HG03175 (cell line): ENCODE data around the gene FKRP.
A peak's percentile ranks its signal among the peaks of the same experiment; 100 is the strongest.
"Not testable (repeated sequence)": the region's sequence is repeated elsewhere in the genome, so short reads cannot be mapped to it uniquely, and the experiment has no call there.

Experiments
- ATAC-seq: cut with Tn5 transposase; IDR thresholded peaks from one replicate; pipeline ENCODE4 v1.9.1; 2021; ENCODE audit warnings: mild to moderate bottlenecking, moderate library complexity; ENCODE audit not compliant: unreplicated experiment

FKRP gene, protein sequence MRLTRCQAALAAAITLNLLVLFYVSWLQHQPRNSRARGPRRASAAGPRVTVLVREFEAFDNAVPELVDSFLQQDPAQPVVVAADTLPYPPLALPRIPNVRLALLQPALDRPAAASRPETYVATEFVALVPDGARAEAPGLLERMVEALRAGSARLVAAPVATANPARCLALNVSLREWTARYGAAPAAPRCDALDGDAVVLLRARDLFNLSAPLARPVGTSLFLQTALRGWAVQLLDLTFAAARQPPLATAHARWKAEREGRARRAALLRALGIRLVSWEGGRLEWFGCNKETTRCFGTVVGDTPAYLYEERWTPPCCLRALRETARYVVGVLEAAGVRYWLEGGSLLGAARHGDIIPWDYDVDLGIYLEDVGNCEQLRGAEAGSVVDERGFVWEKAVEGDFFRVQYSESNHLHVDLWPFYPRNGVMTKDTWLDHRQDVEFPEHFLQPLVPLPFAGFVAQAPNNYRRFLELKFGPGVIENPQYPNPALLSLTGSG

DNA sequence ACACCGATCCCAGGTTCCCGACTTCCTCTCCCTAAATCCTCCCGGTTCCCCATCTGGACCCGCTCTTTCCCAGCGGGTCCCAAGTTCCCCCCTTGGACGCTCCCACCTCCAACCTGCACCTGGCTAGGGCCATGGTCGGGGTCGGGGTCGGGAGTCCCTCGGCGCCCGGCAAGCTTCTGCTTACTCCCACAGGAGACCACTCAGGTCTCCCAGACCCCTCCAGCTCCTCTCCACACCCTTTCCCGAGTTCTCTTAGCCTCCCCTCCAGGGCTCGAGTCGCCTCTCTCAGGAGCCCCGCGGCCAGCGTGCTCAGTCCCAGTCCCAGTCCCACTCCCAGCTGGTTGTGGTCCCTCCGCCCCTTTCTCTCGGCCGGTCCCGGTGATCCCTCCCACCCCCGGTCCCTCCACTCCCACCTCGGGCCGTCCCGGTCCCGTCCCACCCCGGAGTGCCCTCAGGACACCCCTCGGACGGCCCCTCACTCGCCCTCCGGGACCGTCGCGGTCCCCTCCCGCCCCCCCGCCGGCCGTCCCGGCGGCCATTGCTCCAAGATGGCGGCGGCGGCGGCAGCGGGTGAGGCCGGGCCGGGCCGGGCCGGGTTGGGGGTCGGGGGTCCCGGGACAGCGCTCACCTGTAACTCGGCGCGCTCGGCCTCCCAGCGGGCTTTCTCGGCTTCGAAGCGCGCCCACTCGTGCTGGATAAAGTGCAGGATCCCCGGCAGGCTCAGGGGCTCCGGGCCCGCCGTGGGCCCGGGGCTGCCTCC, at the start of gene FKRP:
FKRP (plus strand) TSS at position 537 of the 760 bp plus-strand sequence. CDS start 9,394 bp downstream, outside the sequence.
- peak; percentile 42 for ATAC-seq

DNA sequence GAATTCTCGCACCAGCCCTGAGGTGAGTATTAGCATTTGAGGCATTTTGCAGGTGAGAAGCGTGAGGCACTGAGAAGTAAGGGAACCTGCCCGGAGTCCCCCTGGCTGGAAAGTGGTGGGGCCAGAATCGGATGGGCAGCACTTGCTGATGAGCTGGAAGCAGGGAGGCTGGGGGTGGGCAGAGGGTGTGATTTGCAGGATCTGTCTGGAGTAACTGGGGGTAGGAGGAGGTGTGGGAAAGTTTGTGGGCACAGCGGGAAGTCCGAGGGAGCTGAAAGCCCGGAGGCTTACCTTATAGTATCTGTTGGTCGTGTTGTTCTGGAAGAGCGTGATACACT, 49.0 kb upstream of the FKRP start:
- no peak for ATAC-seq

DNA sequence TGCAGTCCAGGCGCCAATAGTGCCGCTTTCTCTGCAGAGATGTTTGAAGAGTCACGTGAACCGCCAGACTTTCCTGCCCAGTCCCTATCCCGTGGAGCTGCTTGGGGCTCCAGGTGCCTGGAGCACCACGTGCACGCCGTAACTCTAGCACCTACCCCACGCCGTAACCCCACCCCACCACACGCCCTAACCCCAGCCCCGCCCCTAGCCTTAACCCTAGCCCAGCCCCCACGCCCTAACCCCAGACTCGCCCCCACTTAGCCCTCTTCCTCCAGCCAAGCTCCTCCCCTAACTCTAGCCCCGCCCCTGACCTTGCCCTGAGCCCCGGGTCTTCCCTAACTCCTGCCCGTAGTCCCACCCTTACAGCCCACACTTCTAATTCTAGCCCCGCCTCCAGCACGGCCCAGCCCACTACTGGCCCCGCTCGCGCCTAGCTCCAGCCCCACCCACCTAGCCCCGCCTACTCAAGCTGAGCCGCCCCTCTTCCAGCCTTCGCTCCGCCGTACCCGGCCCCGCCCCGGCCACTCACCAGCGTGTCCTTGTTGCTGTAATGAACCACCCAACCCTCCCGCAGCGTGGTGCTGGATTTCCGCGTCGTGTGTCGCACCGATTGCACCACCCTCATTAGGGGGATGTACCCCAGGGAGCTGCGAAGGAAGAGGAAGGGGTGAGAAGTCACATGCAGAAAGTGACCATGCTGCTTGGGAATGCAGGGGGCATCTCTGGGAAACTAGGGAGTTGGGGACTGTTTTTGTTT, 48.5 kb upstream of the FKRP start:
- ATAC-seq, result no peak

DNA sequence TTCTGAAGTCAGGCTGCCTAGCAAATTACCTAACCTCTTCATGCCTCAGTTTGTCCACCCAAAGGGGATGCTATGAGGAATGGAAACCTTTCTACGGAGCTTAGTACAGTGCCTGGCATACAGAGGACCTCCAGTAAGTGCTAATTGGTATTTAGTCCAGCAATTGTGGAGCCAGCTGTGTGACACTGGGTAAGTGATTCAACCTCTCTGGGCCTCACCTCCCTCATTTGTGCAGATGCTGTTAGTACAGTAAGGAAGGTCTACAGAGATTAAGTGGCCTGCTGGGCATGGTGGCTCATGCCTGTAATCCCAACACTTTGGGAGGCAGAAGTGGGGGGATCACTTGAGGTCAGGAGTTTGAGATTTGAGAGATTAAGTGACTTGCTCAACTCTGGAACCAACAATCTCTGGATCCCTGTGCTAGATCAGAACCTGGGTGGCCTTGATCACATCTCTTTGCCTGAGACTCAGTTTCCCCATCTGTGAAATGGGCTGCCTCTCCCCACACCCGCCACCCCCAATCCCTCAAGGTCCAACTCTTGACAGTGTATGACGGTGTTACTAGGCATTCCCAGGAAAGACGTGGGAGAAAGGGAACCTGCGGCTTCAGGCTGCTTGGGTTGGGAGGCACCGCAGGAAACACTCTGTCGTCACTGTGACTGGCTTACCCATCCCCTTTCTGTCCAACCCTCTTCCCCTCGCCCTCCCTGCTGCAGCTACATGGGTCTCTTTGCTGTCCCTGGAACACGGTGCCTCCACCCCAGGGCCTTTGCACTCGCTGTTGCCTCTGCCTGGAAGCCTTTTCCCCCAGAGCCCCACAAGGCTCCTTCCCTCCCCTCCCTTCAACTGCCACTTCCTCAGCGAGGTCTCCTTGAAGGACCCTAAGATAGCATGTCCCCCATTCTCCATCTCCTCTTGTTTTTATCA, 47.2 kb upstream of the FKRP start:
- ATAC-seq, result no peak

DNA sequence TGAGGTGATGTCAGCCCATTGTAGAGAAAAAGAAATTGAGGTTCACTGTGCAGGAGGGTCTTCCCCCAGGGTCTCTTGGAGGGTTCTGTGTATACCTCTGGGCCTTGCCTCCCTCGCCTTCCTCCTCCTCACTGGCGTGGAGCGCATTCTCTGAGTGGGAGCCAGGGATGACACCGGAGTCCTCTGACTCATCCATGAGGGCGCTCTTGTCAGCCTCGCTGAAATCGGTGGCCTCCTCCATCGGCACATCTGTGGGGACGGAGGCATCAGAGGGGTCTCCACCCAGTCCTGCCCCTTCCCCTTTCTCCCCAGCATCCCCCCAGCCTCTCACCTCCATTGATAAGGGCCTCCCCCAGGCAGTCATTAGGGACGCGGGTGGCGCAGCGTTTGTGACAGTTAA, 45.2 kb upstream of the FKRP start:
- ATAC-seq, result no peak

DNA sequence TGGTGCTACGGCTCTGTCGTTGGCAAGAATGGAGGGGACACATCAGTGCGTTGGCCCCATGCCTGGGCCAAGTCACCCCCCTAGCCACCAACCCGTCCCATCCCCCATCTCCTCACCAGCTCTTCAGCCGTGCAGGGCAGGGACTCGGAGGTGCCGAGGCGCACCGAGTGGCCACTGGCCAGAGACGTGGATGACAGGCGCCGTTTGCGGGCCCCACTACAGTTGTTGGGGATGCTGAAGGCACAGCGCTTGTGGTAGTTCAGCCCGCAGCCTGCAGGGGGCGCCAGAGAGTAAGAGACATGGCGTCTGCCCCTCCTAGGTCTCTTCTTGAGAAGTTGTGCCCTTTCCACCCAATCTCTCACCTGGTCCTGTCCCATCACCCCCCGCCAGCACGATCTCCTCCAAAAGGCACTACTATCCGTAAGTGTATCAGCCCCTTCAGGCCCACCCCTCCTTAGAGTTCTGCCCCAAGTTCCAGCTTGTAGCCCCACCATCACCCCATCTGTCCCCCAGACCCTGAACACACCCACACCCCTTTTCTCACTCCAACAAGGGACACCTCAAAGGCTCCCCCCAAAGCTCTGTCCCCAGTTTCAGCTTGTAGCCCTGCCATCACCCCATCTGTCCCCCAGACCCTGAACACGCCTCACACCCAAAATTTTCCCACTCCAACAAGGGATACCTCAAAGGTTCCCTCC, 41.3 kb upstream of the FKRP start:
- ATAC-seq, result no peak

DNA sequence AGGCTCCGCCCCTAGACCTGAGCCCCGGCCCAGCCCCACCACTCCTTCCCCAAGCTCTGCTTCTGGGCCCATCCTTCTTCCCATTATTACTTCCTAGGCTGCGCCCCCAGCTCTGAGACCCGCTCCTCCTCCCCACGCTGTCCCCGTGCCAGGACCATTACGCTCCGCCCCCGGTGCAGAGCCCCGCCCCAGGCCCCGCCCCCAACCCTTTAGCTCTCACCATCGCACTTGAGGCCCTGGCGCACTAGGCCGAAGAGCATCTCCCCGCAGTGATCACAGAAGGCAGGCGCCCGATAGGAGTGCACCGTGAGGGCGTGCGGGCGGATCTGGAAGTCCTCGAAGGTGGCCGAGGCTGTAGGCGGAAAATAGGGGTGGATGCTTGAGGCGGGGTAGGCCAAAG, 35.2 kb upstream of the FKRP start:
- ATAC-seq, result no peak

DNA sequence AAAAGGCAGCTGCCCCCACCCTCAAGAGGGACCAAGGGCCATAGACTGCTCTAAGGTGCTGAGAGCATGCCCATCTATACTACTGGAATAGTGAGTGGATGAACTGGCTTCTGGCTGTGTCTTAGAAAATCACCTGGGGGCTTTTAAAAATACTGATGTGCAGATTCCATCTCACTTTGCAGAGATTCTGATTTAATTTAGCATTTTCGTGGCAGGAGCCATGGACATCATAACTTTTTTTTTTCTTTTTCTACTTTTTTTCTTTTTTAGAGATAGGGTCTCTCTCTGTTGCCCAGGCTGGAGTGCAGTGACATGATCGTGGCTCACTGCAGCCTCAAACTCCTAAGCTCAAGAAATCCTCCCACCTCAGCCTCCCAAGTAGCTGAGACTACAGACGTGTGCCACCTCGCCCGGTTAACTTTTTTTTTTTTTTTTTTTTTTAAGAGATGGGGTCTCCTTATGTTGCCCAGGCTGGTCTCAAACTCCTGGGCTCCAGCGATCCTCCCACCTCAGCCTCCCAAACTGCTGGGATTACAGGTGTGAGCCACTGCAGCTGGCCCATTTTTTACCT, 33.0 kb upstream of the FKRP start:
- not testable (repeated sequence) for ATAC-seq

DNA sequence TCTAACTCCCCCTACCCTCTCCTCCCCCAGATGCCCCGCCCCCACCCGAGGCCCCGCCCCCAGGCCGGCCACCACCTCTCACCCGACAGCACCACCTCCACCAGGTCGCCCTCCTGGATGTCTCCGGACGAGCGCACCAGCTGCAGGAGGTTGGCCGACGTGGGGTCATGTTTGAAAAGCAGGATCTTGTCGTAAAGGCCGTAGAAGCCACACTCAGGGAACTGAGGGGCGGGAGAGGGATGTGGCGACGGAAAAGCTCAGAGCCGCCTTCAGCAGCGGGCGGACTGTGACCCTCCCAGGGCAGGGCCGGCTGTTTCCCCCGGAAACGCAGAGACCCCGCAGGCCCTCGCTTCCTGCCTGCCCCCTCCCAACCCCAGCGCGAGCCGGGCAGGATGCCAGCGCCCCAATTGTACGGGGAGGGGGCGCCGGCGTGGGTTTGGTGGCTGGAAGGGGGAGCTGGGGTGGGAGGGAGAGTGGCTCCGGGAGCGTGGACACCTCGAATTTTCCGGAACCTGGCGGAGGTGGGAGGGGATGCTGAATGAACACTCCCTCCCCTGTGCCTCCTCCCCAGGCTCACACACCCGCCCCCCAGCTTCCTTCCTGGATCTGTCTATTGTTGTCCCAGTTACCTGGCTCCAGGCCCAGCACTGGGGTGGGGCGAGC, 31.9 kb upstream of the FKRP start:
- ATAC-seq, result no peak

DNA sequence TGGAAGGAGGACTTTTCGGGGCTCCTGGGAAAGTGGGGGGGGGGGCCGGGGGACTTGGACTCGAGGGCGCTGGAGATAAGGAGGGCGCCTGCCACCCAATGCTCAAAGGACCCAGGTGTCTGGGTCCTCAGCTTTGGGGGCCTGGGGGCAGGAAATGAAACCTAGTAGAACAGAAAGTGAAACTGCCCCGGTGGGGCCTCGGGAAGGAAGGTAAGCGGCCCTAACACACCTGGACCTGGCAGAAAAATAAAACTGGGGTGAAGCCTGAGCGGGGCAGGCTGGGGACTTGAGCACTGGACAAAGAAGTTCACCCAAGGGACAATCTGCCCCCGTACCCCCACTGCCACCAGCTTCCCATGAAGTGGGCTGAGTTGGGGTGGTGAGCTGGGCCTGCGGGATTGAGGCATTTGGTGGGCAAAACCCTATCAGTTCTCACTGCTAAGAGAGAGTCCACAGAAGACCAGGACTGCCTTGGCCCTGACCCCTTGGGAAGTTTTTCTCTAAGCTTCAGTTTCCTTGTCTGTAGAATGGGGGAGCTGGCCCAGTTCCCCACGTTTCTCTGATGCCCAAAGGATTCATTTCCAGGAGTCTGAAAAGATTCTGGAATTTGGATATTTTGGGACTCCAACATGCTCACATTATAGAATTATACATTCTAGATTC, 31.3 kb upstream of the FKRP start:
- ATAC-seq, result no peak

DNA sequence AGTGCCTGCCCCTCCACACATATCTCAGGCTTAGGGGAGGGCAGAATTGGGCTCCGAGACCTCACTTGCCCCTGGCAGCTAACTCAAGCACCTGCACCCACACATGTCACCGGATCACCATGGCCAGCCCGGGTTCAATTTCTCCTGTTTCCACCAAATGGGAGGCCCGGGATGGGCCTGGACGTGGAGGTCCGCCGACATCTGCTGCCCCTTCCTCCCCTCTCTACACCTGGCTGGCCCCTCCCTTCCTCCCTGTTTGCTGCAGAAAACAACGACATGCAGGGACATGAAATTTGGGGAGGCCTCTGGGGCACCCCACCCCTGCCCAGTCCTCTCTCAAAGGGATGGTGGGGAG, 30.3 kb upstream of the FKRP start:
- ATAC-seq, result no peak

DNA sequence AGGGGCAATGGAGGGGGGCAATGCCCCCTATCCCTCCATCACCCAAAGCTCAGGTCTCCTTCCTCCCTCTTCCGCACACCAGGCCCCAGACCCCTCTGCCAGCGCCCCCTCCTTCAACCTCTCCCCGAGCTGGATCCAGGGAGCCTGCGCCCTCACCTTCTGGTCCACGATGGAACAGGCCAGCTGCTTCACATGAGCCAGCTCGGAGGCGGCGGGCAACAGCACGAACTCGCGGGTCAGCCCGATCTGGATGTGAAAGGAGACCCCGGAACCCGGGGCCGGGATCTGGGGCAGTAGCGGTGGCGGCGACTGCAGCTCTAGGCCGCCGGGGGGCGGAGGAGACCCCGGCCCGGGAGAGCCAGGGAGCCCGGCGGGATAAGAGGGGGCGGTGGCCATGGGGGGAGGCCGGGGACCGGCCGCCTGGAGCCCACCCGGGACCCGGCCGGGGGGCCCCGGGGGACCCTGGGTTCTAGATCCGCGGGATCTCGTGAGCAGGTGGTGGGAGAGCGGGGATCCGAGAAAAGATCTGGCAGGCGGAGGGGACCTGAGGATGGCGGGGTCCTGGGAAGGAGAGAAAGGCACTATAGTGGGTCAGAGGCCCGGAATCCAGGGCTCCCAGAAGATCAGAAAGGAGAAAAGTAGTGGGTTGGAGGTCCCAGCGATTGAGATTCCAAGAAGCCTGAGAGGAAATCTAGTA, 29.7 kb upstream of the FKRP start:
- no peak for ATAC-seq

DNA sequence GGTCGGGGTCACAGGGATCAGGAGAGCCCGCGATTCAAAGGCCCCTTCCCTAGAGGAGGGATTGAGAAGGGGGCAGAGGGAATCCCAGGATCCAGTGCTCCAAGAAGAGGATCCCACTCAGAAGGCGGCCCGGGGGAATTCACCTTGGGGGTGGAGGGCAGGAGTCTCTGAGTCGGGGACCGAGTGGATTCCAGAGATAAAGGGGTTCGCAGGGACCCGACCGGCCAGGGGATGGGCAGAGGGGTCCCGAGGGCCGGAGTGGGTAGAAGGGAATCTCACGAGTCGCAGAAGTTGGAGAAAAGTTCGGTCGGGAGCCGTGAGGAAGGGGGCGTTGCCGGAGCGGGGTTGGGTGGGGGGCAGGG, 29.2 kb upstream of the FKRP start:
- no peak for ATAC-seq

DNA sequence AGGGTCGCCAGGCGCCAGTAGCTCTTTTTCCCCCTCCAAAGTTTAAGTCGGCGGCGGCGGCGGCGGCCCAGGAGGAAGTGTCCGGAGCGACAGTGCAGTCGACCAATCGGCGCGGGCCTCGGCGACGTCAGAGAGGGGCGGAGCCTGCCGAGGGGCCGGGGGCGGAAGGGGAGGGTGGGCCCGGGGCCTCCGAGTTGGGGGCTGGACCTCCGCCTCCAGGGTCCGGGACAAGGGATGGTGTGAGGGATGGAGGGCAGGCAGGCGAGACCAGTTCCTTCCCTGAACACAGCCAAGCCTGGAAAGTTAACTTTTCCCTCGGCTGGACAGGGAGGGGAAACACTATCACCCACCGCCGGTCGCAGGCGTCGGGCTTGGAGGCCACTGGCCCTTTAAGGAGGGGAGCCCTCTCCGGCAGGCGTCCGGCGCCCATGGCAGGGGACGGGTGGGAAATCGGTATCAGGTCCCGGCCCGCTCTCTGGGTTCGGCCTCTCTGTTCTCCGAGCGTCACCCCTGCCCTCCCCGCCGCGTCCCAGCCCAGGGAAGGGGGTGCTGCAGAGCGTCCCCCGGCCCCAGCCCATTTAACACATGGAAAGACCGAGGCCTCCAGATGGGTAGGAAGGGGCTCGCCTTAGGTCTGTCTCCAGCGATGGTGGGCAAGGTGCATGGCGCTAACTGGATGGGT, 28.7 kb upstream of the FKRP start, which contains the start of gene PRKD2:
PRKD2 (minus strand) TSS at position 81 of the 682 bp plus-strand sequence. CDS start 744 bp downstream, outside the sequence.
- peak; percentile 44 for ATAC-seq

DNA sequence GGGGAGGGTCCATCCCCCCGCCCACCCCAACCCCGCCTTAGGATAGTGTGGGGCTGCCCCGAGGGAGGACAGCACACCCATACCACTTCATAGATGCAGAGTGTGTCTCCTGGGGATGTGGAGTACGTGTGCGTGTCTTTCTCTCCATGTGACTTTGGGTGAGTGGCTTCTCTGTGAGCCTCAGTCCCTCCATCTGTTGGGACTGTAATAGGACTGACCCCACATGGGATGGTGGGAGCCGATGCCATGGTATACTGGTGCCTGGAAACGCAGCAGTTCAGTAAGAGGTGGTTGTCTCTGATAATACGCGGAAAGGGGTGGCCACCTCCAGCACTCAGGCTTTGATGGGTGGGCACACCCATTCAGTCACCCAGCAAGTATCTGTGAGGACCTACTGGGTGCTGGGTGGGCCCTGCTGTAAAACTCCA, 28.1 kb upstream of the FKRP start:
- ATAC-seq, result no peak

DNA sequence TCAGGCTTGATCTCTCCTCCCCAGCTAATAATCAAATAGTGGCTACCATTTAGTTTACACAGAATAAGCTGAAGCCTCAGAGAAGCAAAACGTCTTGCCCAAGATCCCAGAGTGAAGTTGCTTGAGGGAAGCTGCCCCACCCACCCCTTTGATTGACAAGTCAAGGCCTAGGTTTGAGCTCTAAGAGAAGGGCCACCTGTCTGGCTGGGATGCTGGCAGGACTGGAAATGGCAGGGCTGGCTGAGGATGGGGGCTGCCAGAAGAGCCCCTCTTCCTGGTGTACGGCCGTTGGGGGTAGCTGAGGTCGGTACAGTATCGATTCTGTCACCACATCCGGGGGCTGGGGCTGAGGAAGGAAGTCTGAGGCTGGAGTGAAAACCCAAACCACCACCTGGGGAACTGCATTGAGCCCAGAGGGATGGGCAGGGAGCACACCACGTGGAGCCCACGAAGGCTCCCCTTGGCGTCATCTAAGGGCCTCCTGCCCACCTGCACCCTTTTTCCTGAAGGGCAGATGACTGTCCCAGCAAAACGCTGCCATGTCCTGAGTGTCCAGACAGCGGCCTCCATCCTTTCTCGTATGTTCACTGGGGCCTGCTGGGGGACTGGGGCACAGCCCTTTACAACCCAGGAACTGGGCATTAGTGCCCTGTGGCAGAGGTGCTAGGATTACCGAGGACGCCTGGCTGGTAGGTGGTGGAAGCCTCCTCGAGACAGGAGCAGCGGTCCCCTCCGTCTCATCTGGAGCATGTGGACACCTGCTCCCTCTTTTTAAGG, 27.5 kb upstream of the FKRP start:
- ATAC-seq, result no peak
